ENCODE data around the gene TTYH3. TPM values are rescaled to one million over a fixed set of nuclear protein-coding genes. Genes with fewer than 3 reads are reported as not detected.
"Not testable (repeated sequence)": the region's sequence is repeated elsewhere in the genome, so short reads cannot be mapped to it uniquely, and the experiment has no call there.

TTYH3 gene
- total RNA-seq, 1 donor from 2014 or later, result 166 TPM

DNA sequence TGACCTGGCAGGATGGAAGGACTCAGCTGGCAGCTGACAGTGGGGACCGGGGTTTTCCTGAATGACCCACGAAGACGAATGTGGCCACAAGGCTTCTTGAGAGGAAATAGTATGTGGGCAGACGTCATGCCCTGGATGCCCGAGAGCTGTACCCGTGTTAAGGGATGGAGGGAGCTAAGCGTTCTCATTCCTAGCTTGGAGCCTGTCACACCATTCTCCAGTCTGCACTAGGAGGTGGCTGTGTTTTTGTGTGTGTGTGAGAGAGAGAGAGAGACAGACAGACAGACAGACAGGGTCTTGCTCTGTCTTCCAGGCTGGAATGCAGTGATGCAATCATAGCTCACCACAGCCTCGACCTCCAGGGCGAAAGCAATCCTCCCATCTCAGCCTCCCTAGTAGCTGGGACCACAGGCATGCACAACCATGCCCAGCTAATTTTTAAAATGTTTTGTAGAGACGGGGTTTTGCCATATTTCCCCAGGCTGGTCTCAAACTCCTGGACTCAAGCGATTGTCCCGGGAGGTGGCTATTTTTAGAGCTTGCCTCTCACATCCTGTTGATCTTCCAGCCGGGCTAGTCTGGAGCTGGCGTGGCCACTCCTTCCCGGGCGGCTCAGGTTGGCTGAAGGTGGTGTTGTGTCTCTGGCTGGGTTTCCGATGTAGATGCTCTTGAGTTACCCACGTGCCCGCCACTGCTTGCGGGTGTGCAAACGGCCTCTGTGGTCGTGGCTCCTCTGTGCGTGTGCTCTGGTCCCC lies 58.3 kb downstream of the TTYH3 start:
- no peaks in the 10 kb centered on the region for H3K9me3 Mint-ChIP-seq
- H3K4me3 Mint-ChIP-seq, result no peak overlapping the region
- TF ChIP-seq, protein P1, sequence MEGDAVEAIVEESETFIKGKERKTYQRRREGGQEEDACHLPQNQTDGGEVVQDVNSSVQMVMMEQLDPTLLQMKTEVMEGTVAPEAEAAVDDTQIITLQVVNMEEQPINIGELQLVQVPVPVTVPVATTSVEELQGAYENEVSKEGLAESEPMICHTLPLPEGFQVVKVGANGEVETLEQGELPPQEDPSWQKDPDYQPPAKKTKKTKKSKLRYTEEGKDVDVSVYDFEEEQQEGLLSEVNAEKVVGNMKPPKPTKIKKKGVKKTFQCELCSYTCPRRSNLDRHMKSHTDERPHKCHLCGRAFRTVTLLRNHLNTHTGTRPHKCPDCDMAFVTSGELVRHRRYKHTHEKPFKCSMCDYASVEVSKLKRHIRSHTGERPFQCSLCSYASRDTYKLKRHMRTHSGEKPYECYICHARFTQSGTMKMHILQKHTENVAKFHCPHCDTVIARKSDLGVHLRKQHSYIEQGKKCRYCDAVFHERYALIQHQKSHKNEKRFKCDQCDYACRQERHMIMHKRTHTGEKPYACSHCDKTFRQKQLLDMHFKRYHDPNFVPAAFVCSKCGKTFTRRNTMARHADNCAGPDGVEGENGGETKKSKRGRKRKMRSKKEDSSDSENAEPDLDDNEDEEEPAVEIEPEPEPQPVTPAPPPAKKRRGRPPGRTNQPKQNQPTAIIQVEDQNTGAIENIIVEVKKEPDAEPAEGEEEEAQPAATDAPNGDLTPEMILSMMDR (conservative IDR thresholded peaks at IDR 0.05), result no peak
- no peaks in the 10 kb centered on the region for H3K36me3 Mint-ChIP-seq
- H3K4me1 Mint-ChIP-seq (ENCODE audit: unreplicated experiment), result peaks cover 7% of the 10 kb centered on the region
- no peak overlapping the region for H3K27ac Mint-ChIP-seq
- peaks cover 42% of the 10 kb centered on the region for H3K27me3 Mint-ChIP-seq
- no peak for DNase-seq (ENCODE audit: extremely low spot score, unreplicated experiment)

- Mint-ChIP-seq H3K4me1 (ENCODE audit: unreplicated experiment) (peaks cover 7% of the 10 kb centered on the region), H3K27ac (no peak overlapping the region)
These were observed 59.4 kb downstream of the TTYH3 start for GRCh38 chr7:2691011-2691707.

GRCh38 chr7:2691932-2692439 lies 60.2 kb downstream of the TTYH3 start:
- H3K27me3 Mint-ChIP-seq, result peaks cover 33% of the 10 kb centered on the region
- H3K36me3 Mint-ChIP-seq; H3K4me1 Mint-ChIP-seq (ENCODE audit: unreplicated experiment); H3K27ac Mint-ChIP-seq; DNase-seq (ENCODE audit: extremely low spot score, unreplicated experiment); H3K9me3 Mint-ChIP-seq; H3K4me3 Mint-ChIP-seq: not testable (repeated sequence)

More at GRCh38 chr7:2691011-2691707, 59.4 kb downstream of the TTYH3 start:
- Mint-ChIP-seq H3K4me3 (no peak overlapping the region), H3K27me3 (peaks cover 37% of the 10 kb centered on the region), H3K36me3 (no peaks in the 10 kb centered on the region), H3K9me3 (no peaks in the 10 kb centered on the region)
- no peak for DNase-seq (ENCODE audit: extremely low spot score, unreplicated experiment)
- TF ChIP-seq, protein P1 (conservative IDR thresholded peaks at IDR 0.05), result no peak

DNA sequence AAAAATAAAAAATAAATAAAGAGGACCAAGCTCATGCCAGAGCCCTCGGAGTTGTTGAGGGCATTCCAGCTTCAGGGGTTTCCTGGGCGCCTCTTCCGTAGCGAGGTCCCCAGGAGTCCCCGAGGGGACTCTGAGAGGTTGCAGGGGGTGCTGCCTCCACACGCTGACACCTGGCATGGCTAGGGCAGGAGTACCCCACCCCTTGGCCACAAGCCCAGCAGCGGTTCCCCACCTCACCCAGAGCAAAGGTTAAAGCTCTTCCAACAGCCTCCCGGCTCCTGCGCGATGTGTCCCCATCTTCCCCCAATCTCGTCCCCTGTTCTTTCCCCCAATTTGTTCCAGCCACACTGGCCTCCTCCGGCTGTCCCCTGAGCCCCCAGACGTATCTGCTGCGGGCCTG lies 60.8 kb downstream of the TTYH3 start:
- H3K36me3 Mint-ChIP-seq, result no peaks in the 10 kb centered on the region
- H3K9me3 Mint-ChIP-seq, result no peaks in the 10 kb centered on the region
- TF ChIP-seq, protein P1 (conservative IDR thresholded peaks at IDR 0.05), result no peak
- no peak for DNase-seq (ENCODE audit: extremely low spot score, unreplicated experiment)
- no peak overlapping the region for H3K4me3 Mint-ChIP-seq
- peaks cover 28% of the 10 kb centered on the region for H3K27me3 Mint-ChIP-seq
- H3K4me1 Mint-ChIP-seq (ENCODE audit: unreplicated experiment), result peaks cover 7% of the 10 kb centered on the region
- no peak overlapping the region for H3K27ac Mint-ChIP-seq

GRCh38 chr7:2693420-2694121 lies 61.8 kb downstream of the TTYH3 start:
- H3K9me3 Mint-ChIP-seq; H3K27ac Mint-ChIP-seq; H3K4me3 Mint-ChIP-seq; H3K36me3 Mint-ChIP-seq; H3K4me1 Mint-ChIP-seq (ENCODE audit: unreplicated experiment); DNase-seq (ENCODE audit: extremely low spot score, unreplicated experiment): not testable (repeated sequence)
- H3K27me3 Mint-ChIP-seq, result peaks cover 26% of the 10 kb centered on the region

DNA sequence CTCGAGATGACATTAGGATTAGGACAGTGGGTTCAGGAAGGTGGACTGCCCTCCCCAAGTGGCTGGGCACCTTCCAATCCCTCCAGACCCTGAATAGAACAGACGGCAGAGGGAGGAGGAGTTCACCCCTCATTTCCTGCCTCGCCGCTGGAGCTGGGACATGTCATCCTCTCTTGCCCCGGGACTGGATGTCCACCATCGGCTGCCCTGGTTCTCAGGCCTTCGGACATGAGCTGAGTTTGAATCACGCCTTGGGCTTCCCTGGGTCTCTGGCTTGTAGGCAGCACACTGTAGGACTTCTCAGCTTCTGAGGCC lies 62.3 kb downstream of the TTYH3 start:
- not testable (repeated sequence) for H3K4me1 Mint-ChIP-seq (ENCODE audit: unreplicated experiment)

More for the DNA sequence above, 62.3 kb downstream of the TTYH3 start:
- not testable (repeated sequence) for H3K36me3 Mint-ChIP-seq; H3K4me3 Mint-ChIP-seq; DNase-seq (ENCODE audit: extremely low spot score, unreplicated experiment); H3K9me3 Mint-ChIP-seq; H3K27ac Mint-ChIP-seq
- peaks cover 21% of the 10 kb centered on the region for H3K27me3 Mint-ChIP-seq
